GM21360 (cell line): Measurements from ENCODE around the gene LRRC56.

Source experiments
- ATAC-seq: cut with Tn5 transposase; IDR thresholded peaks from one replicate; pipeline ENCODE4 v1.9.1; 2021; ENCODE audit warnings: mild to moderate bottlenecking, moderate library complexity; ENCODE audit not compliant: unreplicated experiment

LRRC56 gene

GRCh38 chr11:536841-537621 lies at the start of gene LRRC56:
Gene LRRC56, plus strand, starts transcription at chr11:537527. Its CDS starts 3,158 bp downstream, at chr11:540685.
- ATAC-seq, result peak; percentile 39

- no peak for ATAC-seq
These were observed 49.7 kb upstream of the LRRC56 start for GRCh38 chr11:487571-488021.

GRCh38 chr11:488062-488461 lies 49.3 kb upstream of the LRRC56 start:
- no peak for ATAC-seq

- ATAC-seq, result no peak
These were observed 48.7 kb upstream of the LRRC56 start for GRCh38 chr11:488579-488978.

- no peak for ATAC-seq
These were observed 48.3 kb upstream of the LRRC56 start for GRCh38 chr11:488992-489391.

GRCh38 chr11:489610-490185 lies 47.6 kb upstream of the LRRC56 start:
- no peak for ATAC-seq

GRCh38 chr11:490186-490929 lies 47.0 kb upstream of the LRRC56 start:
- ATAC-seq, result no peak

GRCh38 chr11:490930-491260 lies 46.4 kb upstream of the LRRC56 start:
- ATAC-seq, result no peak

GRCh38 chr11:491358-491757 lies 46.0 kb upstream of the LRRC56 start:
- ATAC-seq, result no peak

GRCh38 chr11:492427-493226 lies 44.7 kb upstream of the LRRC56 start:
- no peak for ATAC-seq

GRCh38 chr11:494761-495536 lies 42.4 kb upstream of the LRRC56 start:
- ATAC-seq, result no peak

- no peak for ATAC-seq
These were observed 41.8 kb upstream of the LRRC56 start for GRCh38 chr11:495537-495931.

- no peak for ATAC-seq
These were observed 40.3 kb upstream of the LRRC56 start for GRCh38 chr11:496834-497564.

- ATAC-seq, result no peak
These were observed 39.6 kb upstream of the LRRC56 start for GRCh38 chr11:497565-498296.

GRCh38 chr11:498297-499181 lies 38.8 kb upstream of the LRRC56 start:
- ATAC-seq, result no peak

- no peak for ATAC-seq
These were observed 37.9 kb upstream of the LRRC56 start for GRCh38 chr11:499201-500076.
